CD4-positive, alpha-beta memory T cell (primary cell): ENCODE measurements around the gene CHST9. TPM values are rescaled to one million over a fixed set of nuclear protein-coding genes. Genes with fewer than 3 reads are reported as not detected.
"Not testable (repeated sequence)": the region's sequence is repeated elsewhere in the genome, so short reads cannot be mapped to it uniquely, and the experiment has no call there.

Experiments
- CTCF ChIA-PET: fragments of 350-600 bp; sonication (Branson Sonifier 250); formaldehyde crosslinking; loops from one replicate; lab custom pipeline; 2021; ENCODE audit warnings: inconsistent platforms; ENCODE audit not compliant: partially characterized antibody; lab: Charles Lee
- POLR2A ChIA-PET: fragments of 350-600 bp; sonication (Branson Sonifier 250); formaldehyde crosslinking; loops from one replicate; lab custom pipeline; 2021; ENCODE audit not compliant: partially characterized antibody; lab: Charles Lee
- DNase-seq, 5 donors: peaks; one replicate each; pipeline versions ENCODE4 v3.0.0 to v3.0.0-alpha.2; 2020 to 2022; ENCODE audit warnings: mixed read lengths in 1 of 5
- H3K27ac ChIP-seq: one replicate; pipeline ENCODE4 v1.7.0; 2013; ENCODE audit warnings: low read depth, low read length
- H3K27me3 ChIP-seq: 2 replicates; pipeline ENCODE4 v1.7.0; 2013; ENCODE audit warnings: mild to moderate bottlenecking, low read length, moderate library complexity; ENCODE audit not compliant: insufficient read depth
- H3K36me3 ChIP-seq: 2 replicates; pipeline ENCODE4 v1.7.0; 2013; ENCODE audit warnings: mild to moderate bottlenecking, low read length, moderate library complexity; ENCODE audit not compliant: insufficient read depth
- H3K4me1 ChIP-seq: 2 replicates; pipeline ENCODE4 v1.7.0; 2013; ENCODE audit warnings: mild to moderate bottlenecking, low read length, moderate library complexity; ENCODE audit not compliant: insufficient read depth
- H3K4me3 ChIP-seq, 2 donors: one replicate each; pipeline ENCODE4 v1.7.0; 2013; ENCODE audit warnings: low read length in 2 of 2, mild to moderate bottlenecking in 1 of 2
- H3K9me3 ChIP-seq, 2 donors: one replicate each; pipeline ENCODE4 v1.7.0; 2013; ENCODE audit warnings: low read length in 2 of 2, control low read depth in 1 of 2; ENCODE audit not compliant: control insufficient read depth in 1 of 2
- H3K27ac Mint-ChIP-seq, 7 donors: one replicate each; pipeline ENCODE4 v1.8.0; 2020 to 2021; ENCODE audit warnings: mixed read lengths in 7 of 7, mild to moderate bottlenecking in 6 of 7, inconsistent platforms in 3 of 7, moderate library complexity in 3 of 7
- H3K27me3 Mint-ChIP-seq, 2 donors: one replicate each; pipeline ENCODE4 v1.8.0; 2020 to 2021; ENCODE audit warnings: mixed read lengths in 2 of 2
- H3K36me3 Mint-ChIP-seq, 2 donors: one replicate each; pipeline ENCODE4 v1.8.0; 2020 to 2021; ENCODE audit warnings: mixed read lengths in 2 of 2, inconsistent platforms in 1 of 2, mild to moderate bottlenecking in 1 of 2
- H3K4me1 Mint-ChIP-seq, 4 donors: one replicate each; pipeline ENCODE4 v1.8.0; 2020 to 2021; ENCODE audit warnings: mixed read lengths in 4 of 4, mild to moderate bottlenecking in 1 of 4
- H3K4me3 Mint-ChIP-seq, 8 donors: one replicate each; pipeline ENCODE4 v1.8.0; 2020 to 2021; ENCODE audit warnings: mixed read lengths in 8 of 8, mild to moderate bottlenecking in 7 of 8, moderate library complexity in 6 of 8, inconsistent platforms in 3 of 8
- H3K9me3 Mint-ChIP-seq, 8 donors: one replicate each; pipeline ENCODE4 v1.8.0; 2020 to 2021; ENCODE audit warnings: mixed read lengths in 8 of 8, mild to moderate bottlenecking in 5 of 8, inconsistent platforms in 3 of 8, moderate library complexity in 1 of 8
- intact Hi-C: fragments of 100-400 bp; cut with micrococcal nuclease; formaldehyde crosslinking; loops from one replicate; pipeline ENCODE4 v1.15.1; 2023
- polyA plus RNA-seq, 2 donors: library from polyadenylated mRNA; unstranded; fragments of 300-500 nt; fragmentation: Illumina TruSeq; gene quantifications; one replicate each; pipeline ENCODE4 v1.2.3, GENCODE V29; 2021
- total RNA-seq, 2 experiments: library from RNA; stranded (reverse); gene quantifications; one replicate each; pipeline ENCODE4 v1.2.3, GENCODE V29; 2021

The CHST9 gene, protein sequence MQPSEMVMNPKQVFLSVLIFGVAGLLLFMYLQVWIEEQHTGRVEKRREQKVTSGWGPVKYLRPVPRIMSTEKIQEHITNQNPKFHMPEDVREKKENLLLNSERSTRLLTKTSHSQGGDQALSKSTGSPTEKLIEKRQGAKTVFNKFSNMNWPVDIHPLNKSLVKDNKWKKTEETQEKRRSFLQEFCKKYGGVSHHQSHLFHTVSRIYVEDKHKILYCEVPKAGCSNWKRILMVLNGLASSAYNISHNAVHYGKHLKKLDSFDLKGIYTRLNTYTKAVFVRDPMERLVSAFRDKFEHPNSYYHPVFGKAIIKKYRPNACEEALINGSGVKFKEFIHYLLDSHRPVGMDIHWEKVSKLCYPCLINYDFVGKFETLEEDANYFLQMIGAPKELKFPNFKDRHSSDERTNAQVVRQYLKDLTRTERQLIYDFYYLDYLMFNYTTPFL
- not detected for total RNA-seq
- not detected for polyA plus RNA-seq

DNA sequence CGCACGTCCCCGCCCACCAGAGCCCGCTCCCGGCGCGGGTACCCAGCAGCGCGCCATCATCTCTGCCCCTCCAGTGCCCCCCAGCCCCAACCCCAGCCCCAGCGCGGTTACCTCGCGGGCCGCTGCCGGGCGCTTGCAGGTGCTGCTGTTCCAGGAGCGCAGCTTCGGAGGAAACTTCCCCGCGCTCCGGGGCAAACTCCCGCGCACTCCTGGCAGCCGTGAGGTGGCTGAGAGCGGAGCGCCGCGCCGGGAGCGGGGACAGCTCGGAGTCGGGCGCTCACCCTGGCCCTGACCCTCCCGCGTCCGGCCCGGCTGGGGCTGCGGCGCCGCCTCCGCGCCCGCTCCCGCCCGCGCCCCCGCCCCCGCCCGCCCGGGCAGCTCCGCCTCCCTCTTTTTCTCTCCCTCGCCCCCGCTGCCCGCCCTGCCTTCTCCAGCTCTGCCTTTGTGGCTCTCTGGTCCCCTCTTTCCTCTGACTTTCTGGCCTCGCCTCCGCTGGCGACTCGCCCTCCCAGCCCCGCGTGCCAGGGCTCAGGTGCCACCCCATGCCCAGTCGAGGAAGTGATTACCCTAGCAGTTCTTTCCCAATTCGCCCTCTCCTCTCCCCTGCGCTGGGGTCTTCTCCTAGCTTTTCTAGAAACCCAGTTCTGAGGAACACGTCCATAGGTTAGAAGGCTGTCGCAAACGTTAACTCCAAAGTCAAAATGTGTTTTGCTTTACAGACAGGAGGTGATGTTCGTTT is at the start of gene CHST9:
Gene CHST9, minus strand, starts transcription at position 284 of the 739 bp plus-strand sequence. CDS start 42,499 bp downstream, outside the sequence.
- ChIA-PET POLR2A (no interaction called here), CTCF (no interaction called here)
- H3K36me3 Mint-ChIP-seq = peaks cover 0 to 5% of the 10 kb centered on the region in 2 donors
- H3K9me3 Mint-ChIP-seq = peaks cover 0 to 21% (median 11%) of the 10 kb centered on the region in 8 donors
- peaks cover 7 to 10% of the 10 kb centered on the region in 2 donors for H3K27me3 Mint-ChIP-seq
- no peaks in the 10 kb centered on the region for H3K27me3 ChIP-seq
- H3K36me3 ChIP-seq = no peaks in the 10 kb centered on the region
- H3K27ac ChIP-seq = no peak within 1 kb of the TSS
- no peaks in the 10 kb centered on the region for H3K4me1 ChIP-seq
- no peaks in the 10 kb centered on the region for H3K9me3 ChIP-seq
- peak within 1 kb of the TSS in 1 of 8 donors; percentile 20 for H3K4me3 Mint-ChIP-seq
- no peak within 1 kb of the TSS for H3K4me3 ChIP-seq
- H3K4me1 Mint-ChIP-seq = no peaks in the 10 kb centered on the region
- intact Hi-C loops = no loop called here
- H3K27ac Mint-ChIP-seq = no peak within 1 kb of the TSS
- no peak for DNase-seq

DNA sequence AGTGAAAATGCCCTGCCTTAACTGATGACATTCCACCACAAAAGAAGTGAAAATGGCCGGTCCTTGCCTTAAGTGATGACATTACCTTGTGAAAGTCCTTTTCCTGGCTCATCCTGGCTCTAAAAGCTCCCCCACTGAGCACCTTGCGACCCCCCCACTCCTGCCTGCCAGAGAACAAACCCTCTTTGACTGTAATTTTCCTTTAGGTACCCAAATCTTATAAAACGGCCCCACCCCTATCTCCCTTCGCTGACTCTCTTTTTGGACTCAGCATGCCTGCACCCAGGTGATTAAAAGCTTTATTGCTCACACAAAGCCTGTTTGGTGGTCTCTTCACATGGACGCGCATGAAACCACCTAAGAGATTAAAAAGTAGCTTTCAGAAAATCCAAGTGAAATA is 47.2 kb upstream of the CHST9 start:
- intact Hi-C loops, H3K4me1 ChIP-seq, H3K4me3 Mint-ChIP-seq, H3K4me3 ChIP-seq, DNase-seq, H3K27me3 ChIP-seq, H3K27ac ChIP-seq, H3K36me3 Mint-ChIP-seq, H3K4me1 Mint-ChIP-seq, H3K36me3 ChIP-seq, CTCF ChIA-PET, POLR2A ChIA-PET, H3K27me3 Mint-ChIP-seq, H3K9me3 ChIP-seq: not testable (repeated sequence)
- H3K9me3 Mint-ChIP-seq = peaks cover 4 to 16% (median 9%) of the 10 kb centered on the region in 8 donors
- peak overlapping the region in 1 of 7 donors; percentile 32 for H3K27ac Mint-ChIP-seq

DNA sequence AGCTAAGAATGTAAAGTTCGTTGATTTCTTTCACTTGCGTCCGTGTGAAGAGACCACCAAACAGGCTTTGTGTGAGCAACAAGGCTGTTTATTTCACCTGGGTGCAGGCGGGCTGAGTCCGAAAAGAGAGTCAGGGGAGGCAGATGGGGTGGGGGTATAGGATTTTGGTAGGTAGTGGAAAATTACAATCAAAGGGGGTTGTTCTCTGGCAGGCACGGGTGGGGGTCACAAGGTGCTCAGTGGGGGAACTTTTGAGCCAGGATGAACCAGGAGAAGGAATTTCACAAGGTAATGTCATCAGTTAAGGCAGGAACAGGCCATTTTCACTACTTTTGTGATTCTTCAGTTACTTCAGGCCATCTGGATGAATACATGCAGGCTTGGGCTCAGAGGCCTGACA is 46.6 kb upstream of the CHST9 start:
- DNase-seq, H3K4me1 Mint-ChIP-seq, H3K36me3 ChIP-seq, H3K4me1 ChIP-seq, H3K36me3 Mint-ChIP-seq, H3K4me3 Mint-ChIP-seq, H3K4me3 ChIP-seq, intact Hi-C loops, CTCF ChIA-PET, POLR2A ChIA-PET, H3K27me3 ChIP-seq, H3K27ac ChIP-seq, H3K27ac Mint-ChIP-seq, H3K9me3 ChIP-seq, H3K27me3 Mint-ChIP-seq: not testable (repeated sequence)
- H3K9me3 Mint-ChIP-seq = peaks cover 4 to 16% (median 9%) of the 10 kb centered on the region in 8 donors

DNA sequence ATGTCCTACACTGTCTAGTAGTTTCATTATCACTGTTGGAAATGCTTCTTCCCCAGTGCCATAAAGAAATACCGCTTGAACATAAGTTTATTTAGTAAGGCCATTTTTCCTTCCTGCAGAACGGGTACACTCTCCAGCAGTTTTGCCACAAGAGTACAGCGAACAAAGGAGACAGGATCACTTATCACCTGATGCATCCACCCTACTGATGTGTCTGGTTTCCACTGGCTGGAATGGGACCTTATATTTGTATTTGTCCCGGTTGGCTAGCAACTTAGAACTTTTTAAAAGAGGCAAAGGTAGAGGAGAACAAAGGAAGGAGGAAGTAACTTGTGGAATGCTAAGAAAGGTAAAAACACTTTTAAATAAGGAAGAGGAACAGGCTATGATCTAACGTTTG is 46.1 kb upstream of the CHST9 start:
- intact Hi-C loops, H3K36me3 ChIP-seq, CTCF ChIA-PET, H3K27ac ChIP-seq, H3K27me3 ChIP-seq, H3K4me1 Mint-ChIP-seq, H3K9me3 ChIP-seq, H3K4me1 ChIP-seq, H3K36me3 Mint-ChIP-seq, H3K4me3 ChIP-seq, DNase-seq, H3K27me3 Mint-ChIP-seq, POLR2A ChIA-PET, H3K4me3 Mint-ChIP-seq, H3K27ac Mint-ChIP-seq: not testable (repeated sequence)
- peaks cover 4 to 16% (median 12%) of the 10 kb centered on the region in 8 donors for H3K9me3 Mint-ChIP-seq

DNA sequence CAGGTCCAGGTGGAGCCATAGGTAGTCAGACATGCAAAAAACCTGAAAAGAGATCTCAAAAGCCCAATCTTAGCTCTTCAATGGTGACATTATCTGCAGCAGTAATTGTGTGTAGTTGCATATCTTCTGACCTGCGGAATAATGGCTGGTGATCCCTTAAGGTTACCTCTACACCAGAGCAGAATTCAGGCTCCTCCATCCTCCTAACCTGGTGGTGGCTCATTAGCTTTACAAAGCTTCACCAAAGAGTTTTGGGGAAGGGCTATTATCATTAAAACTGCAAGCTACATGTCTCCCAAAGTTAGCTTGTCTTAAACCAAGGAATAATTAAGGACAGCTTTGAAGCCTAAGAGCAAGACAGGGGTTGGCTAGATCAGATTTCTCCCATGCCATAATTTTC is 42.6 kb upstream of the CHST9 start:
- Mint-ChIP-seq H3K36me3 (peaks cover 0 to 5% of the 10 kb centered on the region in 2 donors), H3K4me3 (no peak overlapping the region), H3K27me3 (no peaks in the 10 kb centered on the region), H3K9me3 (peaks cover 3 to 26% (median 15%) of the 10 kb centered on the region in 8 donors), H3K4me1 (no peaks in the 10 kb centered on the region), H3K27ac (no peak overlapping the region)
- Histone ChIP-seq H3K27ac (no peak overlapping the region), H3K27me3 (no peaks in the 10 kb centered on the region), H3K9me3 (no peaks in the 10 kb centered on the region), H3K4me1 (no peaks in the 10 kb centered on the region), H3K36me3 (no peaks in the 10 kb centered on the region), H3K4me3 (no peak overlapping the region)
- no peak for DNase-seq
- CTCF ChIA-PET = no interaction called here
- intact Hi-C loops = no loop called here
- POLR2A ChIA-PET = no interaction called here

DNA sequence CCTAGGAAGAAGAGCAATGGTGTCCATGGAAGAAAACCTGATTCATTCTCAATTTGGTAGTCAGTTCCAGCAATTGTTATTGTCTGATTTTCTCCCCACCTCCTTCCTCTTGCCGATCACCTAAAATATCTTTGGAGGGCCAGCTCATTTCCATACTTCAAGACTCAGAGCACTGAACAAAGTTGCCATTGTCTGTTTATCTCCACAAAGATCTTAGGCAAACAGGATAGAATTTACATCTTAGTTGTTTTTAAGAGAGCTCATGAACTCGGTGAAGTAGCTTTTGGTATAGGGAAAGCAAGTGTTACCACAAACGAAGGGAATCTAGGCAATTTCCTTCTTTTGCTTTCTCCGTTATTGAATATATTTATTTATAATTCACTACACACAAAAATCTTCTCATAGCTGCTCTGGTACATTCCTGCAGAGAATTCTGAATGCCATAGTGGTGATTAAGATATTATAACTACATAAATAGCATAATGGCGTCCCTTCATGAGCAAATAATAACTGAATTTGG is 41.5 kb upstream of the CHST9 start:
- DNase-seq = no peak
- no peaks in the 10 kb centered on the region for H3K27me3 ChIP-seq
- CTCF ChIA-PET = no interaction called here

DNA sequence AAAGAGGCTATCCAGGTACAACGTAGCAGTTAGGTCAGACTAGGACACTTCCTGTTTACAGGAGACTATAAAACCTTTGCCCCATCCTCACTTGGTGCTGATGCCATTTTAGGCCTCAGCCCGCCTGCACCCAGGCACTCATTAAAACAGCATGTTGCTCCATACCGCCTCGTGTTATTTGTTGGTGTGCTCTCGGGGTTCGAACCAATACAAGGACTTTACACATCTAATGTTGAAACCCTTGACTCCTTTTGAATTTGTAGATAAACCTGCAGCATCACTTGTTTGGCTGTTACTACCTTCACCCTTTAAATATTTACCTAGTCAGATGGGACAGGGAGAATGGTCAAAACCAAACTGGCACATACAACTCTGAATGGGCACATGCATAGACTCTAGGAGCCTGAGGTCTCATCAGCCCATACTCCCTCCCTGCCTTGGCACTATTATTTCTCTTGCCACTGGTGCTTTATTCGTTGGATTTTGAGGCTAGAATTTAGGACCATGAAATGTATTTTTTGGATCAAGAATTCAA is 40.9 kb upstream of the CHST9 start:
- H3K27me3 Mint-ChIP-seq = no peaks in the 10 kb centered on the region
- no peak for DNase-seq
- H3K36me3 Mint-ChIP-seq = no peaks in the 10 kb centered on the region
- POLR2A ChIA-PET = no interaction called here
- Histone ChIP-seq H3K36me3 (no peaks in the 10 kb centered on the region), H3K27ac (no peak overlapping the region), H3K4me3 (no peak overlapping the region), H3K9me3 (no peaks in the 10 kb centered on the region), H3K27me3 (no peaks in the 10 kb centered on the region), H3K4me1 (no peaks in the 10 kb centered on the region)
- intact Hi-C loops = no loop called here
- CTCF ChIA-PET = no interaction called here
- no peak overlapping the region for H3K27ac Mint-ChIP-seq
- H3K4me3 Mint-ChIP-seq = no peak overlapping the region
- peaks cover 5 to 29% (median 12%) of the 10 kb centered on the region in 8 donors for H3K9me3 Mint-ChIP-seq
- H3K4me1 Mint-ChIP-seq = no peaks in the 10 kb centered on the region

More for the DNA sequence above, 41.5 kb upstream of the CHST9 start:
- Mint-ChIP-seq H3K27ac (no peak overlapping the region), H3K4me1 (no peaks in the 10 kb centered on the region), H3K4me3 (no peak overlapping the region), H3K9me3 (peaks cover 5 to 30% (median 15%) of the 10 kb centered on the region in 8 donors), H3K27me3 (no peaks in the 10 kb centered on the region), H3K36me3 (peaks cover 0 to 5% of the 10 kb centered on the region in 2 donors)
- H3K36me3 ChIP-seq = no peaks in the 10 kb centered on the region
- no peaks in the 10 kb centered on the region for H3K4me1 ChIP-seq
- POLR2A ChIA-PET = no interaction called here
- H3K9me3 ChIP-seq = no peaks in the 10 kb centered on the region
- H3K4me3 ChIP-seq = no peak overlapping the region
- intact Hi-C loops = no loop called here
- no peak overlapping the region for H3K27ac ChIP-seq
